HEK293 (cell line): ENCODE data around the gene SLC25A1.
A peak's percentile ranks its signal among the peaks of the same experiment; 100 is the strongest.

ENCODE experiments used
- CTCF ChIA-PET: fragments of 350-600 bp; formaldehyde crosslinking; extraction: SDS; loops from one replicate; lab custom pipeline; 2021; ENCODE audit warnings: antibody characterized with exemption; lab: Yijun Ruan, JAX
- POLR2A ChIA-PET: fragments of 300-600 bp; formaldehyde crosslinking; extraction: SDS; loops from one replicate; lab custom pipeline; 2020; ENCODE audit warnings: antibody characterized with exemption, inconsistent platforms; lab: Yijun Ruan, JAX
- H3K27ac ChIP-seq: fragments of 200-500 bp; sonication (Bioruptor generic); 2 replicates; pipeline ENCODE4 v1.5.1; 2014; ENCODE audit warnings: low read depth, low read length, control low read depth, inconsistent platforms; ENCODE audit errors: extremely low read depth
- H3K36me3 ChIP-seq, 2 experiments: fragments of 200-500 bp in 1 of 2; sonication (Bioruptor generic) in 1 of 2; 1 replicate in 1 of 2; 2 replicates in 1 of 2; pipeline ENCODE4 v1.5.1; 2014 to 2017; ENCODE audit warnings: inconsistent platforms in 2 of 2, low read length in 2 of 2; ENCODE audit not compliant: control insufficient read depth in 2 of 2, insufficient read depth in 1 of 2
- H3K4me1 ChIP-seq: fragments of 200-500 bp; sonication (Bioruptor generic); 2 replicates; pipeline ENCODE4 v1.5.1; 2014; ENCODE audit warnings: mild to moderate bottlenecking, low read length, inconsistent platforms; ENCODE audit not compliant: control insufficient read depth, insufficient read depth
- H3K4me3 ChIP-seq: 2 replicates; pipeline ENCODE4 v1.5.1; 2011; ENCODE audit warnings: low read depth, mild to moderate bottlenecking, control low read depth, low read length, moderate library complexity
- H3K9me3 ChIP-seq: fragments of 200-500 bp; sonication (Bioruptor generic); 2 replicates; pipeline ENCODE4 v1.5.1; 2014; ENCODE audit warnings: low read depth, low read length, inconsistent platforms; ENCODE audit not compliant: control insufficient read depth, insufficient read depth
- BCL11A ChIP-seq: fragments of 450-650 bp; formaldehyde crosslinking; IDR thresholded peaks from 2 replicates; pipeline ENCODE4 v1.5.1; 2016; ENCODE audit warnings: low read depth, missing biosample characterization, missing genetic modification characterization
- BCL11B ChIP-seq: fragments of 450-650 bp; formaldehyde crosslinking; IDR thresholded peaks from 2 replicates; pipeline ENCODE4 v1.5.1; 2016; ENCODE audit warnings: low read depth, missing biosample characterization, missing genetic modification characterization
- GLIS1 ChIP-seq: fragments of 450-650 bp; formaldehyde crosslinking; IDR thresholded peaks from 2 replicates; pipeline ENCODE4 v1.5.1; 2016; ENCODE audit warnings: missing biosample characterization, missing genetic modification characterization
- GLIS2 ChIP-seq: fragments of 450-650 bp; formaldehyde crosslinking; IDR thresholded peaks from 2 replicates; pipeline ENCODE4 v1.5.1; 2016; ENCODE audit warnings: missing biosample characterization, missing genetic modification characterization
- PRDM6 ChIP-seq: fragments of 450-650 bp; formaldehyde crosslinking; IDR thresholded peaks from 2 replicates; pipeline ENCODE4 v1.5.1; 2017; ENCODE audit warnings: missing biosample characterization, missing genetic modification characterization
- SCRT2 ChIP-seq: fragments of 450-650 bp; formaldehyde crosslinking; IDR thresholded peaks from 2 replicates; pipeline ENCODE4 v1.5.1; 2016; ENCODE audit warnings: missing biosample characterization, missing genetic modification characterization
- SP2 ChIP-seq: fragments of 450-650 bp; formaldehyde crosslinking; IDR thresholded peaks from 2 replicates; pipeline ENCODE4 v1.5.1; 2016; ENCODE audit warnings: missing biosample characterization, missing genetic modification characterization
- WT1 ChIP-seq: fragments of 450-650 bp; formaldehyde crosslinking; IDR thresholded peaks from 2 replicates; pipeline ENCODE4 v1.5.1; 2016; ENCODE audit warnings: missing biosample characterization, missing genetic modification characterization
- YY2 ChIP-seq: fragments of 450-650 bp; formaldehyde crosslinking; IDR thresholded peaks from 2 replicates; pipeline ENCODE4 v1.5.1; 2016; ENCODE audit warnings: missing biosample characterization, missing genetic modification characterization
- ZBTB10 ChIP-seq: fragments of 450-650 bp; formaldehyde crosslinking; IDR thresholded peaks from 2 replicates; pipeline ENCODE4 v1.5.1; 2016; ENCODE audit warnings: missing biosample characterization, missing genetic modification characterization
- ZBTB20 ChIP-seq: fragments of 450-650 bp; formaldehyde crosslinking; IDR thresholded peaks from 2 replicates; pipeline ENCODE4 v1.5.1; 2016; ENCODE audit warnings: missing biosample characterization, missing genetic modification characterization
- ZBTB48 ChIP-seq: fragments of 450-650 bp; formaldehyde crosslinking; IDR thresholded peaks from 2 replicates; pipeline ENCODE4 v1.5.1; 2016; ENCODE audit warnings: missing biosample characterization, missing genetic modification characterization
- ZBTB6 ChIP-seq: fragments of 450-650 bp; formaldehyde crosslinking; IDR thresholded peaks from 2 replicates; pipeline ENCODE4 v1.5.1; 2017; ENCODE audit warnings: missing biosample characterization, missing genetic modification characterization
- ZEB2 ChIP-seq: fragments of 450-650 bp; formaldehyde crosslinking; IDR thresholded peaks from 2 replicates; pipeline ENCODE4 v1.5.1; 2016; ENCODE audit warnings: missing biosample characterization, missing genetic modification characterization
- ZFP41 ChIP-seq: fragments of 450-650 bp; formaldehyde crosslinking; IDR thresholded peaks from 2 replicates; pipeline ENCODE4 v1.5.1; 2016; ENCODE audit warnings: missing biosample characterization, missing genetic modification characterization, borderline replicate concordance
- ZNF121 ChIP-seq: fragments of 450-650 bp; formaldehyde crosslinking; IDR thresholded peaks from 2 replicates; pipeline ENCODE4 v1.5.1; 2016; ENCODE audit warnings: missing biosample characterization, missing genetic modification characterization
- ZNF19 ChIP-seq: fragments of 450-650 bp; formaldehyde crosslinking; IDR thresholded peaks from 2 replicates; pipeline ENCODE4; 2016; ENCODE audit warnings: missing biosample characterization, missing genetic modification characterization, low read depth
- ZNF248 ChIP-seq: fragments of 450-650 bp; formaldehyde crosslinking; IDR thresholded peaks from 2 replicates; pipeline ENCODE4 v1.5.1; 2017; ENCODE audit warnings: missing biosample characterization, missing genetic modification characterization
- ZNF302 ChIP-seq: fragments of 450-650 bp; formaldehyde crosslinking; IDR thresholded peaks from 2 replicates; pipeline ENCODE4 v1.5.1; 2016; ENCODE audit warnings: missing biosample characterization, missing genetic modification characterization, low read depth
- ZNF423 ChIP-seq: fragments of 450-650 bp; formaldehyde crosslinking; IDR thresholded peaks from 2 replicates; pipeline ENCODE4 v1.5.1; 2016; ENCODE audit warnings: missing biosample characterization, missing genetic modification characterization
- ZNF433 ChIP-seq: fragments of 450-650 bp; formaldehyde crosslinking; IDR thresholded peaks from 2 replicates; pipeline ENCODE4 v1.5.1; 2016; ENCODE audit warnings: missing biosample characterization, missing genetic modification characterization, low read depth
- ZNF449 ChIP-seq: fragments of 450-650 bp; formaldehyde crosslinking; IDR thresholded peaks from 2 replicates; pipeline ENCODE4 v1.5.1; 2017; ENCODE audit warnings: missing biosample characterization, mild to moderate bottlenecking, missing genetic modification characterization, moderate library complexity
- ZNF548 ChIP-seq: fragments of 450-650 bp; formaldehyde crosslinking; IDR thresholded peaks from 2 replicates; pipeline ENCODE4 v1.5.1; 2016; ENCODE audit warnings: missing biosample characterization, missing genetic modification characterization
- ZNF555 ChIP-seq: fragments of 450-650 bp; formaldehyde crosslinking; conservative IDR thresholded peaks from 2 replicates; pipeline ENCODE4 v1.5.1; 2017; ENCODE audit warnings: missing biosample characterization, mild to moderate bottlenecking, missing genetic modification characterization, inconsistent platforms
- ZNF600 ChIP-seq: fragments of 450-650 bp; formaldehyde crosslinking; IDR thresholded peaks from 2 replicates; pipeline ENCODE4 v1.5.1; 2016; ENCODE audit warnings: missing biosample characterization, missing genetic modification characterization
- ZNF639 ChIP-seq: fragments of 450-650 bp; formaldehyde crosslinking; IDR thresholded peaks from 2 replicates; pipeline ENCODE4 v1.5.1; 2016; ENCODE audit warnings: missing biosample characterization, missing genetic modification characterization
- ZNF692 ChIP-seq: fragments of 450-650 bp; formaldehyde crosslinking; IDR thresholded peaks from 2 replicates; pipeline ENCODE4 v1.5.1; 2016; ENCODE audit warnings: missing biosample characterization, missing genetic modification characterization
- ZNF76 ChIP-seq: fragments of 450-650 bp; formaldehyde crosslinking; IDR thresholded peaks from 2 replicates; pipeline ENCODE4; 2016; ENCODE audit warnings: low read depth, missing biosample characterization, missing genetic modification characterization, borderline replicate concordance
- ZXDB ChIP-seq: fragments of 450-650 bp; formaldehyde crosslinking; IDR thresholded peaks from 2 replicates; pipeline ENCODE4 v1.5.1; 2016; ENCODE audit warnings: missing biosample characterization, missing genetic modification characterization

The SLC25A1 gene

GRCh38 chr22:19176732-19177131 is 1.8 kb downstream of the SLC25A1 start:
- no peaks in the 10 kb centered on the region for H3K9me3 ChIP-seq
- CTCF ChIA-PET: interaction anchor here (1.4 kb wide), 1 partner anchor 32 kb away, joined by 6 read pairs; the partner anchor contains the start of gene ESS2
- peaks cover 0 to 46% of the 10 kb centered on the region in 2 experiments; a peak in 1 of 3 replicates for H3K36me3 ChIP-seq
- H3K27ac ChIP-seq: peak overlapping the region; percentile 84; the same call in 1 of the 2 replicates
- no peaks in the 10 kb centered on the region; the same call in 1 of the 2 replicates for H3K4me1 ChIP-seq
- H3K4me3 ChIP-seq: peak overlapping the region; percentile 82; the same call in 1 of the 2 replicates
- POLR2A ChIA-PET: interaction anchor here (1.1 kb wide), 1 partner anchor 61 kb away, joined by 3 read pairs; no protein-coding TSS in a partner anchor
- TF ChIP-seq ZNF302 (no peak), YY2 (tag by site-specific recombination) (no peak), BCL11A (tag by site-specific recombination) (peak; percentile 72; the same call in 1 of the 2 replicates), ZNF19 (tag by site-specific recombination) (no peak), PRDM6 (tag by site-specific recombination) (no peak), ZBTB48 (tag by site-specific recombination) (peak; percentile 49; the same call in 1 of the 2 replicates), ZNF449 (tag by site-specific recombination) (no peak), ZNF121 (tag by site-specific recombination) (no peak), BCL11B (tag by site-specific recombination) (peak; percentile 72; the same call in 1 of the 2 replicates), GLIS2 (tag by site-specific recombination) (peak; percentile 84), ZNF433 (tag by site-specific recombination) (no peak), ZEB2 (no peak), ZNF548 (tag by site-specific recombination) (no peak), ZNF639 (tag by site-specific recombination) (no peak), GLIS1 (tag by site-specific recombination) (peak; percentile 54; the same call in 1 of the 2 replicates), ZNF692 (tag by site-specific recombination) (0 out of 2 replicates have a peak, but pooled peaks have one; percentile 8), ZNF423 (peak; percentile 87), ZNF76 (tag by site-specific recombination) (peak; percentile 71; the same call in 1 of the 2 replicates), ZBTB10 (tag by site-specific recombination) (no peak), ZNF600 (tag by site-specific recombination) (peak; percentile 69), ZNF248 (tag by site-specific recombination) (no peak), ZFP41 (tag by site-specific recombination) (no peak), ZBTB20 (peak; percentile 59), SCRT2 (tag by site-specific recombination) (peak; percentile 52), WT1 (tag by site-specific recombination) (peak; percentile 37; the same call in 1 of the 2 replicates), SP2 (peak; percentile 54), ZXDB (peak; percentile 74; the same call in 1 of the 2 replicates), ZBTB6 (tag by site-specific recombination) (no peak), ZNF555 (no peak)
